SK-N-SH (cell line): ENCODE results near the gene SETD9. TPM values are rescaled to one million over a fixed set of nuclear protein-coding genes. Genes with fewer than 3 reads are reported as not detected.

Experiments
- CTCF ChIA-PET: fragments of 300-600, 350-600 bp; formaldehyde crosslinking; extraction: SDS; loops from one replicate; lab custom pipeline; 2021; lab: Yijun Ruan, JAX
- POLR2A ChIA-PET: fragments of 350-600 bp; sonication (Branson Sonifier 250); formaldehyde crosslinking; extraction: SDS; loops from one replicate; lab custom pipeline; 2020; ENCODE audit warnings: antibody characterized with exemption, inconsistent platforms; lab: Yijun Ruan, JAX
- DNase-seq: peaks from one replicate; pipeline ENCODE4 v3.0.0; 2012
- H2AFZ ChIP-seq: fragments of 200-600 bp; sonication (generic); 2 replicates; pipeline ENCODE4 v1.8.1; 2016; ENCODE audit warnings: antibody characterized with exemption, mild to moderate bottlenecking, low read depth
- H3F3A ChIP-seq: fragments of 200-600 bp; sonication (generic); replicated peaks from 2 replicates; pipeline ENCODE3; 2016; ENCODE audit warnings: antibody characterized with exemption, mild to moderate bottlenecking; ENCODE audit not compliant: insufficient read depth
- H3K27ac ChIP-seq, 2 experiments: fragments of 200-500 bp in 1 of 2; fragments of 200-600 bp in 1 of 2; sonication (Bioruptor generic) in 1 of 2; sonication (generic), shearing (Covaris generic) in 1 of 2; 2 replicates each; pipeline versions ENCODE4 v1.5.1 to v1.6.1; 2014 to 2016; ENCODE audit warnings: low read depth in 2 of 2, inconsistent platforms in 1 of 2, low read length in 1 of 2, mild to moderate bottlenecking in 1 of 2, mixed read lengths in 1 of 2
- H3K27me3 ChIP-seq: fragments of 200-600 bp; sonication (generic), shearing (Covaris generic); 2 replicates; pipeline ENCODE4 v1.6.1; 2016; ENCODE audit warnings: mixed run types; ENCODE audit not compliant: insufficient read depth
- H3K36me3 ChIP-seq, 2 experiments: fragments of 200-500 bp in 1 of 2; fragments of 200-600 bp in 1 of 2; sonication (Bioruptor generic) in 1 of 2; sonication (generic) in 1 of 2; replicated peaks in 1 of 2; 2 replicates each; pipeline versions ENCODE3 to v1.5.1; 2014 to 2016; ENCODE audit warnings: low read length in 1 of 2, mild to moderate bottlenecking in 1 of 2; ENCODE audit not compliant: insufficient read depth in 2 of 2, control insufficient read depth in 1 of 2
- H3K4me1 ChIP-seq, 2 experiments: fragments of 200-500 bp in 1 of 2; fragments of 200-600 bp in 1 of 2; sonication (Bioruptor generic) in 1 of 2; sonication (generic), shearing (Covaris generic) in 1 of 2; 2 replicates each; pipeline versions ENCODE4 v1.5.1 to v1.6.1; 2014 to 2016; ENCODE audit warnings: low read depth in 1 of 2, low read length in 1 of 2, mixed run types in 1 of 2; ENCODE audit not compliant: insufficient read depth in 2 of 2, control insufficient read depth in 1 of 2
- H3K4me2 ChIP-seq: fragments of 200-600 bp; sonication (generic), shearing (Covaris generic); 2 replicates; pipeline ENCODE4 v1.6.1; 2017; ENCODE audit warnings: mixed run types
- H3K4me3 ChIP-seq, 2 experiments: fragments of 200-500 bp in 1 of 2; fragments of 200-600 bp in 1 of 2; sonication (Bioruptor generic) in 1 of 2; sonication (generic), shearing (Covaris generic) in 1 of 2; 2 replicates each; pipeline versions ENCODE4 v1.5.1 to v1.8.1; 2014 to 2016; ENCODE audit warnings: low read depth in 2 of 2, inconsistent platforms in 1 of 2, low read length in 1 of 2, mild to moderate bottlenecking in 1 of 2, mixed read lengths in 1 of 2, moderate library complexity in 1 of 2
- H3K79me2 ChIP-seq: fragments of 200-600 bp; sonication (generic); 2 replicates; pipeline ENCODE4 v1.8.1; 2017; ENCODE audit warnings: mild to moderate bottlenecking; ENCODE audit not compliant: insufficient read depth
- H3K9ac ChIP-seq: fragments of 200-600 bp; sonication (generic); 2 replicates; pipeline ENCODE4 v1.6.1; 2017; ENCODE audit warnings: mixed run types
- H3K9me2 ChIP-seq: fragments of 200-600 bp; sonication (generic); 2 replicates; pipeline ENCODE4 v1.6.1; 2017; ENCODE audit warnings: mixed run types
- H3K9me3 ChIP-seq: fragments of 200-600 bp; sonication (generic); 2 replicates; pipeline ENCODE4 v1.6.1; 2017; ENCODE audit warnings: mixed run types, mild to moderate bottlenecking, moderate library complexity
- H4K20me1 ChIP-seq: fragments of 200-600 bp; sonication (generic); 2 replicates; pipeline ENCODE4 v1.6.1; 2017; ENCODE audit warnings: mild to moderate bottlenecking, mixed run types; ENCODE audit not compliant: insufficient read depth
- CHD2 ChIP-seq: fragments of 150-350 bp; IDR thresholded peaks from 2 replicates; pipeline ENCODE4 v1.6.1; 2018; ENCODE audit warnings: low read length; ENCODE audit not compliant: partially characterized antibody
- EP300 ChIP-seq, 2 experiments: IDR thresholded peaks; 2 replicates each; pipeline versions ENCODE4 v1.4.0 to v1.6.1; 2012; ENCODE audit warnings: borderline replicate concordance in 1 of 2, low read depth in 1 of 2, low read length in 1 of 2
- FOSL2 ChIP-seq: IDR thresholded peaks from 2 replicates; pipeline ENCODE4 v1.4.0; 2012; ENCODE audit warnings: low read depth, mild to moderate bottlenecking, moderate library complexity, borderline replicate concordance
- FOXM1 ChIP-seq: IDR thresholded peaks from 2 replicates; pipeline ENCODE4 v1.4.0; 2012; ENCODE audit warnings: low read depth, mild to moderate bottlenecking
- GATA2 ChIP-seq: sonication (generic); formaldehyde crosslinking; IDR thresholded peaks from 2 replicates; pipeline ENCODE4 v1.5.0; 2020; ENCODE audit warnings: mild to moderate bottlenecking, missing genetic modification reagents
- JUND ChIP-seq: IDR thresholded peaks from 2 replicates; pipeline ENCODE4 v1.4.0; 2012
- MEF2A ChIP-seq: IDR thresholded peaks from 2 replicates; pipeline ENCODE4 v1.4.0; 2012; ENCODE audit warnings: low read depth, borderline replicate concordance
- MXI1 ChIP-seq: IDR thresholded peaks from 2 replicates; pipeline ENCODE4 v1.6.1; 2012; ENCODE audit warnings: mild to moderate bottlenecking, low read depth, low read length, improper control_type of control experiment
- NFIC ChIP-seq: IDR thresholded peaks from 2 replicates; pipeline ENCODE4 v1.4.0; 2012; ENCODE audit warnings: borderline replicate concordance
- NRF1 ChIP-seq: IDR thresholded peaks from 2 replicates; pipeline ENCODE4 v1.6.1; 2012; ENCODE audit warnings: low read depth, mild to moderate bottlenecking, low read length
- POLR2AphosphoS5 ChIP-seq: IDR thresholded peaks from 2 replicates; pipeline ENCODE4 v1.6.1; 2012; ENCODE audit warnings: low read depth, low read length
- RAD21 ChIP-seq: IDR thresholded peaks from 2 replicates; pipeline ENCODE4 v1.6.1; 2012; ENCODE audit warnings: mild to moderate bottlenecking, low read length
- RCOR1 ChIP-seq: fragments of 150-350 bp; IDR thresholded peaks from 2 replicates; pipeline ENCODE4 v1.6.1; 2017; ENCODE audit warnings: antibody characterized with exemption, low read length
- RXRA ChIP-seq: IDR thresholded peaks from 2 replicates; pipeline ENCODE4 v1.4.0; 2012; ENCODE audit warnings: low read depth, mild to moderate bottlenecking, borderline replicate concordance
- SIN3A ChIP-seq: IDR thresholded peaks from 2 replicates; pipeline ENCODE4 v1.6.1; 2012; ENCODE audit warnings: low read depth, mild to moderate bottlenecking, low read length, moderate library complexity, borderline replicate concordance
- SMC3 ChIP-seq: IDR thresholded peaks from 2 replicates; pipeline ENCODE4 v1.6.1; 2012; ENCODE audit warnings: low read depth, low read length, improper control_type of control experiment
- TAF1 ChIP-seq: IDR thresholded peaks from 2 replicates; pipeline ENCODE4 v1.6.1; 2012; ENCODE audit warnings: low read depth, mild to moderate bottlenecking, low read length, moderate library complexity, borderline replicate concordance
- TCF12 ChIP-seq: IDR thresholded peaks from 2 replicates; pipeline ENCODE4 v1.4.0; 2012
- TEAD4 ChIP-seq: IDR thresholded peaks from 2 replicates; pipeline ENCODE4 v1.4.0; 2012; ENCODE audit warnings: mild to moderate bottlenecking, borderline replicate concordance; ENCODE audit not compliant: insufficient read depth
- YY1 ChIP-seq: IDR thresholded peaks from 2 replicates; pipeline ENCODE4 v1.4.0; 2012; ENCODE audit warnings: low read depth, mild to moderate bottlenecking
- WGBS: methylation state at CpG from one replicate; pipeline ENCODE4 v1.1.6; 2017; ENCODE audit warnings: low lambda C conversion rate; 5-methylcytosine and 5-hydroxymethylcytosine counted together
- polyA plus RNA-seq, 3 experiments: library from polyadenylated mRNA; depleted of rRNA; stranded (reverse); fragments of >200 nt; gene quantifications; 2 replicates each; pipeline ENCODE4 v1.2.3, GENCODE V29; 2012
- TF ChIP-seq, protein P1 (sequence below): fragments of 150-350 bp; IDR thresholded peaks from 2 replicates; pipeline ENCODE4 v1.6.1; 2017; ENCODE audit warnings: antibody characterized with exemption, low read length, low read depth, borderline replicate concordance
- TF ChIP-seq, protein P2 (sequence below): fragments of 150-350 bp; IDR thresholded peaks from 2 replicates; pipeline ENCODE4 v1.6.1; 2016; ENCODE audit warnings: mild to moderate bottlenecking, low read depth, low read length
- TF ChIP-seq, protein P3 (sequence below): IDR thresholded peaks from 2 replicates; pipeline ENCODE4 v1.4.0; 2012; ENCODE audit warnings: low read depth, borderline replicate concordance
- TF ChIP-seq, protein P4 (sequence below): IDR thresholded peaks from 2 replicates; pipeline ENCODE4 v1.4.0; 2012; ENCODE audit warnings: low read depth

SETD9 gene
- polyA plus RNA-seq, 1 of the 3 experiments (the other 2 are of a cell fraction) = 12.2 TPM

DNA sequence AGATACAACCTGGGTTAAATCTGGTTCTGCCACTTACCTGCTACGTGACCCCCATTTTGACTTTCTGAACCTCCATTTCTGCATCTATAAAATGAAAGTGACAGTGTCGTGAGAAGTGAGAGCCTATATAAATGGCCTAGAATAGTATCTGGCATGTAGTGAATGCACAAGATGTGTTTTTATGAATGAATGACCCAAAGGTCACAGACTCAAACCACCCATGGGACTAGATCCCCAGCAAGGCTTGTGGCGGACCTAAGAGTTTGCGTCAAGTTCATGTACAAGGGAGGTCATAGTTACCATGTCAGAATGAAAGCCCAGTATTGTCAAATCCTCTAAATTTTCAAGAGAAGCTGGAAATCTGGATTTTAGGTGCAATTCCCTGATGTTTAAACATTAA lies 11.2 kb upstream of the SETD9 start:
- ChIA-PET POLR2A (interaction anchor here (0.6 kb wide), 2 partner anchors 53 to 250 kb away, joined by 3 to 4 read pairs; no protein-coding TSS in a partner anchor), CTCF (interaction anchor here (1.2 to 1.9 kb wide), 3 partner anchors 60 to 628 kb away, joined by 3 to 6 read pairs (median 3); no protein-coding TSS in a partner anchor)
- Histone ChIP-seq H2AFZ (no peak overlapping the region), H4K20me1 (no peaks in the 10 kb centered on the region), H3F3A (peaks cover 5% of the 10 kb centered on the region), H3K79me2 (no peaks in the 10 kb centered on the region), H3K4me2 (no peak overlapping the region), H3K9me2 (no peaks in the 10 kb centered on the region), H3K36me3 (peaks cover 24 to 36% of the 10 kb centered on the region in 2 experiments), H3K9me3 (no peaks in the 10 kb centered on the region), H3K27me3 (no peaks in the 10 kb centered on the region), H3K27ac (no peak overlapping the region), H3K4me1 (no peaks in the 10 kb centered on the region; a peak in 1 of 4 replicates), H3K4me3 (no peak overlapping the region), H3K9ac (no peak overlapping the region)
- no peak for DNase-seq
- 98% methylated on average over 4 of the region's 4 CpGs for WGBS
- TF ChIP-seq EP300 (IDR thresholded peaks at IDR 0.05; ENCODE audit: borderline replicate concordance in 1 of 2, low read depth in 1 of 2, low read length in 1 of 2) (no peak), JUND (no peak), RCOR1 (no peak), MXI1 (no peak), TEAD4 (no peak), YY1 (no peak), TCF12 (no peak), FOSL2 (no peak), GATA2 (CRISPR knock-in tag) (no peak), CHD2 (no peak), SIN3A (no peak), TAF1 (no peak)
- TF ChIP-seq, protein P1, sequence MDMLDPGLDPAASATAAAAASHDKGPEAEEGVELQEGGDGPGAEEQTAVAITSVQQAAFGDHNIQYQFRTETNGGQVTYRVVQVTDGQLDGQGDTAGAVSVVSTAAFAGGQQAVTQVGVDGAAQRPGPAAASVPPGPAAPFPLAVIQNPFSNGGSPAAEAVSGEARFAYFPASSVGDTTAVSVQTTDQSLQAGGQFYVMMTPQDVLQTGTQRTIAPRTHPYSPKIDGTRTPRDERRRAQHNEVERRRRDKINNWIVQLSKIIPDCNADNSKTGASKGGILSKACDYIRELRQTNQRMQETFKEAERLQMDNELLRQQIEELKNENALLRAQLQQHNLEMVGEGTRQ = no peak
- TF ChIP-seq, protein P2, sequence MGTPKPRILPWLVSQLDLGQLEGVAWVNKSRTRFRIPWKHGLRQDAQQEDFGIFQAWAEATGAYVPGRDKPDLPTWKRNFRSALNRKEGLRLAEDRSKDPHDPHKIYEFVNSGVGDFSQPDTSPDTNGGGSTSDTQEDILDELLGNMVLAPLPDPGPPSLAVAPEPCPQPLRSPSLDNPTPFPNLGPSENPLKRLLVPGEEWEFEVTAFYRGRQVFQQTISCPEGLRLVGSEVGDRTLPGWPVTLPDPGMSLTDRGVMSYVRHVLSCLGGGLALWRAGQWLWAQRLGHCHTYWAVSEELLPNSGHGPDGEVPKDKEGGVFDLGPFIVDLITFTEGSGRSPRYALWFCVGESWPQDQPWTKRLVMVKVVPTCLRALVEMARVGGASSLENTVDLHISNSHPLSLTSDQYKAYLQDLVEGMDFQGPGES = no peak

DNA sequence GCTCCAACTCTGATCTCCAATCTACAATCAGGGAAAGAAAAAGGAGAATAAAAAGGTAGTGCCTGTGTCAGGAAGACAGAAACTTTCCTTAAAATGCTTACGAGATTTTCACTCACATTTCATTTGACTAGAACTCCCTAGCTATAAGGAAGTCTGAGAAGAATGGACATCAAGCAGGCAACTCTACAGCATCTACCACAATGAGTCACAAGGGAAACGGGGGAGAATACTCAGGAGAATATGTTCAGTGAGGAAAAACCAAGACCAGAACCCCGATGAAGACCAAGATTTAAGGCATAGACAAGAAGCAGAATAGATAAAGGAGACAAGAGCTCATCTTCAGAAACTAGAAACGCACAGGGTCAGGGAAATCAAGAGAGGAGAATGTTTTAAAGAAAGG lies 9.0 kb upstream of the SETD9 start:
- H2AFZ ChIP-seq = no peak overlapping the region
- POLR2A ChIA-PET = no interaction called here
- H3K4me3 ChIP-seq = no peak overlapping the region
- H3K4me2 ChIP-seq = no peak overlapping the region
- no peaks in the 10 kb centered on the region for H3K79me2 ChIP-seq
- H3K9me3 ChIP-seq = no peaks in the 10 kb centered on the region
- DNase-seq = no peak
- CTCF ChIA-PET = interaction anchor here (0.6 to 2.1 kb wide), 13 partner anchors 11 to 636 kb away, joined by 3 to 6 read pairs (median 3); no protein-coding TSS in a partner anchor
- no peaks in the 10 kb centered on the region for H3K9me2 ChIP-seq
- H3F3A ChIP-seq = no peaks in the 10 kb centered on the region
- H3K4me1 ChIP-seq = no peaks in the 10 kb centered on the region; a peak in 1 of 4 replicates
- no peak overlapping the region for H3K9ac ChIP-seq
- peaks cover 9 to 14% of the 10 kb centered on the region in 2 experiments for H3K36me3 ChIP-seq
- H3K27me3 ChIP-seq = no peaks in the 10 kb centered on the region
- no peaks in the 10 kb centered on the region for H4K20me1 ChIP-seq
- H3K27ac ChIP-seq = no peak overlapping the region
- 70% methylated on average over 4 of the region's 4 CpGs for WGBS
- TF ChIP-seq FOXM1 (no peak), GATA2 (CRISPR knock-in tag) (no peak), SIN3A (no peak), RAD21 (no peak), SMC3 (no peak), RXRA (no peak), MXI1 (no peak), NRF1 (no peak), CHD2 (no peak), YY1 (no peak), MEF2A (no peak), TCF12 (no peak), NFIC (no peak), POLR2AphosphoS5 (no peak), TEAD4 (no peak)
- TF ChIP-seq, protein P3, sequence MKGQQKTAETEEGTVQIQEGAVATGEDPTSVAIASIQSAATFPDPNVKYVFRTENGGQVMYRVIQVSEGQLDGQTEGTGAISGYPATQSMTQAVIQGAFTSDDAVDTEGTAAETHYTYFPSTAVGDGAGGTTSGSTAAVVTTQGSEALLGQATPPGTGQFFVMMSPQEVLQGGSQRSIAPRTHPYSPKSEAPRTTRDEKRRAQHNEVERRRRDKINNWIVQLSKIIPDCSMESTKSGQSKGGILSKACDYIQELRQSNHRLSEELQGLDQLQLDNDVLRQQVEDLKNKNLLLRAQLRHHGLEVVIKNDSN = no peak
- TF ChIP-seq, protein P2 = no peak
- TF ChIP-seq, protein P4, sequence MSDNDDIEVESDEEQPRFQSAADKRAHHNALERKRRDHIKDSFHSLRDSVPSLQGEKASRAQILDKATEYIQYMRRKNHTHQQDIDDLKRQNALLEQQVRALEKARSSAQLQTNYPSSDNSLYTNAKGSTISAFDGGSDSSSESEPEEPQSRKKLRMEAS = no peak
